ENCODE data around the gene MOCS2.

Gene MOCS2

GRCh38 chr5:53076014-53076583 lies 33.5 kb downstream of the MOCS2 start:
- ATAC-seq (no peak), DNase-seq (no peak)
- no peaks in the 10 kb centered on the region for H3K9me3 Mint-ChIP-seq
- H3K27me3 Mint-ChIP-seq = peaks cover 33% of the 10 kb centered on the region
- no peak overlapping the region for H3K27ac Mint-ChIP-seq
- no peaks in the 10 kb centered on the region for H3K4me1 Mint-ChIP-seq
- no peak overlapping the region for H3K4me3 Mint-ChIP-seq

- ATAC-seq (no peak), DNase-seq (no peak)
- Mint-ChIP-seq H3K4me3 (no peak overlapping the region), H3K9me3 (no peaks in the 10 kb centered on the region), H3K4me1 (peaks cover 15% of the 10 kb centered on the region), H3K27me3 (peaks cover 33% of the 10 kb centered on the region), H3K27ac (no peak overlapping the region)
Measured at GRCh38 chr5:53073348-53073747, 36.2 kb downstream of the MOCS2 start.

GRCh38 chr5:53071738-53072137 lies 37.8 kb downstream of the MOCS2 start:
- no peaks in the 10 kb centered on the region for H3K9me3 Mint-ChIP-seq
- DNase-seq = no peak
- no peak for ATAC-seq
- peaks cover 15% of the 10 kb centered on the region for H3K4me1 Mint-ChIP-seq
- no peak overlapping the region for H3K27ac Mint-ChIP-seq
- no peak overlapping the region for H3K4me3 Mint-ChIP-seq
- peaks cover 27% of the 10 kb centered on the region for H3K27me3 Mint-ChIP-seq

- Mint-ChIP-seq H3K4me1 (peaks cover 15% of the 10 kb centered on the region), H3K4me3 (no peak overlapping the region), H3K27me3 (peaks cover 25% of the 10 kb centered on the region), H3K9me3 (no peaks in the 10 kb centered on the region), H3K27ac (no peak overlapping the region)
- ATAC-seq = no peak
- no peak for DNase-seq
Measured at GRCh38 chr5:53071298-53071697, 38.3 kb downstream of the MOCS2 start.

- Mint-ChIP-seq H3K4me3 (peak overlapping the region in 1 of 2 donors; percentile 26), H3K27ac (peak overlapping the region; percentile 15 to 34), H3K4me1 (peaks cover 15% of the 10 kb centered on the region), H3K9me3 (no peaks in the 10 kb centered on the region), H3K27me3 (peaks cover 11% of the 10 kb centered on the region)
- DNase-seq = peak; percentile 70 to 83
- peak; percentile 100 for ATAC-seq
Measured at GRCh38 chr5:53069626-53070025, 39.9 kb downstream of the MOCS2 start.

- peaks cover 15% of the 10 kb centered on the region for H3K4me1 Mint-ChIP-seq
- no peak overlapping the region for H3K27ac Mint-ChIP-seq
- no peak overlapping the region for H3K4me3 Mint-ChIP-seq
- H3K27me3 Mint-ChIP-seq = peaks cover 7% of the 10 kb centered on the region
- ATAC-seq (no peak), DNase-seq (no peak)
- H3K9me3 Mint-ChIP-seq = no peaks in the 10 kb centered on the region
Measured at GRCh38 chr5:53068291-53068836, 41.2 kb downstream of the MOCS2 start.

GRCh38 chr5:53067641-53068040 lies 41.9 kb downstream of the MOCS2 start:
- H3K4me3 Mint-ChIP-seq = no peak overlapping the region
- DNase-seq = no peak

GRCh38 chr5:53066088-53066487 lies 43.5 kb downstream of the MOCS2 start:
- Mint-ChIP-seq H3K4me1 (peaks cover 15% of the 10 kb centered on the region), H3K27me3 (peaks cover 8% of the 10 kb centered on the region), H3K9me3 (no peaks in the 10 kb centered on the region), H3K27ac (no peak overlapping the region), H3K4me3 (no peak overlapping the region)
- no peak for DNase-seq
- ATAC-seq = no peak

More at GRCh38 chr5:53067641-53068040, 41.9 kb downstream of the MOCS2 start:
- Mint-ChIP-seq H3K27me3 (peaks cover 3% of the 10 kb centered on the region), H3K27ac (no peak overlapping the region), H3K4me1 (peaks cover 15% of the 10 kb centered on the region), H3K9me3 (no peaks in the 10 kb centered on the region)
- no peak for ATAC-seq

GRCh38 chr5:53063791-53064190 lies 45.8 kb downstream of the MOCS2 start:
- H3K27me3 Mint-ChIP-seq = peaks cover 29% of the 10 kb centered on the region
- no peak overlapping the region for H3K4me3 Mint-ChIP-seq
- H3K9me3 Mint-ChIP-seq = no peaks in the 10 kb centered on the region
- no peak overlapping the region for H3K27ac Mint-ChIP-seq
- ATAC-seq (no peak), DNase-seq (no peak)
- H3K4me1 Mint-ChIP-seq = peaks cover under 1% of the 10 kb centered on the region

- no peak overlapping the region for H3K4me3 Mint-ChIP-seq
- no peaks in the 10 kb centered on the region for H3K4me1 Mint-ChIP-seq
- no peaks in the 10 kb centered on the region for H3K9me3 Mint-ChIP-seq
- DNase-seq (no peak), ATAC-seq (no peak)
- peaks cover 35% of the 10 kb centered on the region for H3K27me3 Mint-ChIP-seq
- H3K27ac Mint-ChIP-seq = no peak overlapping the region
Measured at GRCh38 chr5:53063176-53063575, 46.4 kb downstream of the MOCS2 start.

- H3K9me3 Mint-ChIP-seq = no peaks in the 10 kb centered on the region
- no peak overlapping the region for H3K4me3 Mint-ChIP-seq
- H3K27ac Mint-ChIP-seq = no peak overlapping the region
- DNase-seq (no peak), ATAC-seq (no peak)
- no peaks in the 10 kb centered on the region for H3K4me1 Mint-ChIP-seq
- peaks cover 46% of the 10 kb centered on the region for H3K27me3 Mint-ChIP-seq
Measured at GRCh38 chr5:53059281-53059680, 50.3 kb downstream of the MOCS2 start.

GRCh38 chr5:53055365-53055764 lies 54.2 kb downstream of the MOCS2 start:
- ATAC-seq = no peak
- Mint-ChIP-seq H3K4me1 (no peaks in the 10 kb centered on the region), H3K27ac (no peak overlapping the region), H3K4me3 (no peak overlapping the region), H3K27me3 (peaks cover 34% of the 10 kb centered on the region), H3K9me3 (no peaks in the 10 kb centered on the region)
- DNase-seq = no peak

- Mint-ChIP-seq H3K4me1 (peaks cover under 1% of the 10 kb centered on the region), H3K27me3 (peaks cover 25% of the 10 kb centered on the region), H3K4me3 (no peak overlapping the region), H3K9me3 (no peaks in the 10 kb centered on the region), H3K27ac (no peak overlapping the region)
- ATAC-seq (no peak), DNase-seq (no peak)
Measured at GRCh38 chr5:53053364-53053763, 56.2 kb downstream of the MOCS2 start.

- H3K4me3 Mint-ChIP-seq = no peak overlapping the region
- no peak for ATAC-seq
- no peak overlapping the region for H3K27ac Mint-ChIP-seq
- H3K4me1 Mint-ChIP-seq = peaks cover 8% of the 10 kb centered on the region
- H3K27me3 Mint-ChIP-seq = peaks cover 24% of the 10 kb centered on the region
- no peaks in the 10 kb centered on the region for H3K9me3 Mint-ChIP-seq
- DNase-seq = no peak
Measured at GRCh38 chr5:53052499-53052898, 57.1 kb downstream of the MOCS2 start.

GRCh38 chr5:53048248-53048647 lies 61.3 kb downstream of the MOCS2 start:
- no peak overlapping the region for H3K27ac Mint-ChIP-seq
- peaks cover 30% of the 10 kb centered on the region for H3K27me3 Mint-ChIP-seq
- H3K9me3 Mint-ChIP-seq = no peaks in the 10 kb centered on the region
- H3K4me3 Mint-ChIP-seq = no peak overlapping the region
- H3K4me1 Mint-ChIP-seq = peaks cover 32% of the 10 kb centered on the region
- peak; percentile 26 for ATAC-seq
- DNase-seq = no peak
